H4 (cell line): ENCODE results near the gene THUMPD2. TPM values are rescaled to one million over a fixed set of nuclear protein-coding genes. Genes with fewer than 3 reads are reported as not detected.

ENCODE experiments used
- total RNA-seq: library from RNA; depleted of rRNA; stranded (reverse); fragments of >200 nt; shearing (Covaris generic); gene quantifications from 2 replicates; pipeline ENCODE4 v1.2.3, GENCODE V29; 2014; rRNA removed

THUMPD2 gene
- total RNA-seq, 1 experiment from 2014 or later, result 9.6 TPM

Other genes starting within 250 kb of the THUMPD2 start
- gene TMEM178A, start 113.3 kb downstream of the THUMPD2 start, total RNA-seq, result not detected in 2 replicates